IMR-90 (cell line): ENCODE results near the gene KHK.

Experiments
- CTCF ChIP-seq: conservative IDR thresholded peaks from 2 replicates; pipeline ENCODE4 v1.5.1; 2012; ENCODE audit warnings: mild to moderate bottlenecking, low read depth, low read length, improper control_type of control experiment
- MXI1 ChIP-seq: IDR thresholded peaks from 2 replicates; pipeline ENCODE4 v1.6.1; 2012; ENCODE audit warnings: low read depth, mild to moderate bottlenecking, low read length, moderate library complexity, borderline replicate concordance

- no peak for TF ChIP-seq CTCF
- TF ChIP-seq MXI1, result no peak
These were observed 10.2 kb upstream of the KHK start for GRCh38 chr2:27076323-27076722.
